Trophoblast cell (in vitro differentiated cells and primary cell): Measurements from ENCODE around the gene IPO9.

ENCODE experiments used
- DNase-seq, 2 donors: peaks; one replicate each; pipeline ENCODE4 v3.0.0-alpha.2; 2016
- H2AFZ ChIP-seq: 2 replicates; pipeline ENCODE4 v1.6.1; 2013; ENCODE audit warnings: low read length, moderate library complexity, mild to moderate bottlenecking; ENCODE audit not compliant: insufficient read depth, poor library complexity
- H2AK5ac ChIP-seq: 2 replicates; pipeline ENCODE4 v1.6.1; 2013; ENCODE audit warnings: mild to moderate bottlenecking, low read length
- H2BK120ac ChIP-seq: 2 replicates; pipeline ENCODE4 v1.6.1; 2013; ENCODE audit warnings: low read length, mild to moderate bottlenecking, moderate library complexity; ENCODE audit not compliant: insufficient read depth, poor library complexity
- H2BK12ac ChIP-seq: 2 replicates; pipeline ENCODE4 v1.6.1; 2013; ENCODE audit warnings: mild to moderate bottlenecking, low read length, moderate library complexity
- H2BK5ac ChIP-seq: 2 replicates; pipeline ENCODE4 v1.6.1; 2013; ENCODE audit warnings: low read length, low read depth, moderate library complexity, mild to moderate bottlenecking; ENCODE audit not compliant: poor library complexity
- H3K14ac ChIP-seq: 2 replicates; pipeline ENCODE4 v1.6.1; 2013; ENCODE audit warnings: mild to moderate bottlenecking, low read length
- H3K18ac ChIP-seq: 2 replicates; pipeline ENCODE4 v1.6.1; 2013; ENCODE audit warnings: mild to moderate bottlenecking, low read length
- H3K23ac ChIP-seq: 2 replicates; pipeline ENCODE4 v1.6.1; 2013; ENCODE audit warnings: low read length
- H3K27ac ChIP-seq: 2 replicates; pipeline ENCODE4 v1.5.1; 2013; ENCODE audit warnings: low read depth, mild to moderate bottlenecking, inconsistent platforms, low read length, moderate library complexity
- H3K27me3 ChIP-seq: 2 replicates; pipeline ENCODE4 v1.6.1; 2013; ENCODE audit warnings: inconsistent platforms, mild to moderate bottlenecking, low read length, moderate library complexity; ENCODE audit not compliant: insufficient read depth
- H3K36me3 ChIP-seq, 2 experiments: 1 replicate in 1 of 2; 2 replicates in 1 of 2; pipeline ENCODE4 v1.6.1; 2013; ENCODE audit warnings: low read length in 2 of 2, mild to moderate bottlenecking in 2 of 2, moderate library complexity in 1 of 2; ENCODE audit not compliant: insufficient read depth in 2 of 2, control insufficient read depth in 1 of 2
- H3K4ac ChIP-seq: 2 replicates; pipeline ENCODE4 v1.6.1; 2013; ENCODE audit warnings: low read depth, mild to moderate bottlenecking, low read length, moderate library complexity
- H3K4me1 ChIP-seq, 2 experiments: 1 replicate in 1 of 2; 2 replicates in 1 of 2; pipeline ENCODE4 v1.6.1; 2013; ENCODE audit warnings: low read length in 2 of 2, mild to moderate bottlenecking in 2 of 2, moderate library complexity in 1 of 2; ENCODE audit not compliant: insufficient read depth in 2 of 2, control insufficient read depth in 1 of 2
- H3K4me2 ChIP-seq: 2 replicates; pipeline ENCODE4 v1.6.1; 2013; ENCODE audit warnings: inconsistent platforms, mild to moderate bottlenecking, low read length, moderate library complexity
- H3K4me3 ChIP-seq: 2 replicates; pipeline ENCODE4 v1.5.1; 2013; ENCODE audit warnings: mild to moderate bottlenecking, low read depth, low read length, inconsistent platforms
- H3K79me1 ChIP-seq: one replicate; pipeline ENCODE4 v1.6.1; 2013; ENCODE audit warnings: low read length
- H3K79me2 ChIP-seq: 2 replicates; pipeline ENCODE4 v1.6.1; 2013; ENCODE audit warnings: low read length, mild to moderate bottlenecking; ENCODE audit not compliant: control insufficient read depth, insufficient read depth, poor library complexity
- H3K9ac ChIP-seq: 2 replicates; pipeline ENCODE4 v1.6.1; 2013; ENCODE audit warnings: mild to moderate bottlenecking, low read length
- H3K9me3 ChIP-seq: 2 replicates; pipeline ENCODE4 v1.6.1; 2013; ENCODE audit warnings: low read depth, mild to moderate bottlenecking, control low read depth, inconsistent platforms, low read length; ENCODE audit not compliant: insufficient read depth
- H4K12ac ChIP-seq: 2 replicates; pipeline ENCODE4 v1.6.1; 2013; ENCODE audit warnings: low read depth, mild to moderate bottlenecking, low read length, moderate library complexity
- H4K8ac ChIP-seq: 2 replicates; pipeline ENCODE4 v1.6.1; 2013; ENCODE audit warnings: low read depth, mild to moderate bottlenecking, low read length, moderate library complexity
- H4K91ac ChIP-seq: one replicate; pipeline ENCODE4 v1.6.1; 2013; ENCODE audit warnings: low read depth, mild to moderate bottlenecking, low read length, moderate library complexity
- WGBS: extraction: QIAGEN DNeasy Blood & Tissue Kit; methylation state at CpG from one replicate; pipeline ENCODE4 v1.1.7; 2013; ENCODE audit warnings: missing lambda C conversion rate; ENCODE audit not compliant: insufficient read length, insufficient coverage; ENCODE audit errors: extremely low coverage; 5-methylcytosine and 5-hydroxymethylcytosine counted together

Gene IPO9

DNA sequence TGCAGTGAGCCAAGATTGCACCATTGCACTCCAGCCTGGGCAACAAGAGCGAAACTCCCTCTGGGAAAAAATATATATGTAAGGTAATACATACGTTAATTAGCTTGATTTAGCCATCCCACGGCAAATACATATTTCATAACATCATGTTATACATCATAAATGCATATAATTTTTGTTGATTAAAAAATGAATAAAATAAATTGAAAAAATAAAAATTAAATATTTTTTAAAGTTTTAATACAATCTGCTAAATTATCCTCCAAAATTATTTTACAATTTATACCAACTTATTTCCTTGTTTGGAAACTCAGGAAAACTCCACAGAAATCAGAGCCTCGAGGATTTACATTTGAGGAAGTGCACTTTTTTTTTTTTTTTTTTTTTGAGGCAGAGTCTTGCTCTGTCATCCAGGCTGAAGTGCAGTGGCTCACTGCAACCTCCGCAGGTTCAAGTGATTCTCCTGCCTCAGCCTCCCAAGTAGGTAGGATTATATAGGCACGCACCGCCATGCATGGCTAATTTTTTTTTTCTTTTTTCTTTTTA, 12.6 kb upstream of the IPO9 start:
- Histone ChIP-seq H3K9me3 (no peaks in the 10 kb centered on the region), H2AK5ac (no peak overlapping the region), H3K36me3 (peaks cover 38 to 69% of the 10 kb centered on the region in 2 experiments), H3K4me1 (no peaks in the 10 kb centered on the region), H3K4me2 (no peak overlapping the region), H3K9ac (no peak overlapping the region), H3K18ac (no peak overlapping the region), H4K91ac (no peak overlapping the region), H2AFZ (no peak overlapping the region), H3K79me1 (no peaks in the 10 kb centered on the region), H3K79me2 (no peaks in the 10 kb centered on the region), H4K12ac (no peak overlapping the region), H3K27ac (no peak overlapping the region), H3K23ac (no peak overlapping the region), H2BK5ac (no peak overlapping the region), H3K4me3 (no peak overlapping the region), H2BK120ac (no peak overlapping the region), H3K14ac (no peak overlapping the region), H3K27me3 (no peaks in the 10 kb centered on the region), H3K4ac (no peak overlapping the region), H2BK12ac (no peak overlapping the region), H4K8ac (no peak overlapping the region)
- DNase-seq = no peak
- no CpG with 5 or more reads among the region's 7 CpGs for WGBS

- H3K14ac ChIP-seq = no peak overlapping the region
- H3K79me1 ChIP-seq = no peaks in the 10 kb centered on the region
- no peak overlapping the region for H2BK5ac ChIP-seq
- H2AFZ ChIP-seq = no peak overlapping the region
- no peaks in the 10 kb centered on the region for H3K9me3 ChIP-seq
- H3K4me2 ChIP-seq = no peak overlapping the region
- no peak overlapping the region for H4K91ac ChIP-seq
- no peak overlapping the region for H2BK120ac ChIP-seq
- no peak overlapping the region for H4K12ac ChIP-seq
- H3K4me1 ChIP-seq = no peaks in the 10 kb centered on the region
- H3K27me3 ChIP-seq = no peaks in the 10 kb centered on the region
- no peak overlapping the region for H3K18ac ChIP-seq
- H3K27ac ChIP-seq = no peak overlapping the region
- no peak overlapping the region for H2AK5ac ChIP-seq
- no peak overlapping the region for H3K4ac ChIP-seq
- no peak overlapping the region for H3K23ac ChIP-seq
- H4K8ac ChIP-seq = no peak overlapping the region
- WGBS = no CpG with 5 or more reads among the region's 5 CpGs
- no peak overlapping the region for H2BK12ac ChIP-seq
- H3K79me2 ChIP-seq = no peaks in the 10 kb centered on the region
- no peak overlapping the region for H3K9ac ChIP-seq
- no peak for DNase-seq
- no peak overlapping the region for H3K4me3 ChIP-seq
- H3K36me3 ChIP-seq = peaks cover 24 to 62% of the 10 kb centered on the region in 2 experiments
Observed at GRCh38 chr1:201818971-201819750, 9.8 kb upstream of the IPO9 start.

DNA sequence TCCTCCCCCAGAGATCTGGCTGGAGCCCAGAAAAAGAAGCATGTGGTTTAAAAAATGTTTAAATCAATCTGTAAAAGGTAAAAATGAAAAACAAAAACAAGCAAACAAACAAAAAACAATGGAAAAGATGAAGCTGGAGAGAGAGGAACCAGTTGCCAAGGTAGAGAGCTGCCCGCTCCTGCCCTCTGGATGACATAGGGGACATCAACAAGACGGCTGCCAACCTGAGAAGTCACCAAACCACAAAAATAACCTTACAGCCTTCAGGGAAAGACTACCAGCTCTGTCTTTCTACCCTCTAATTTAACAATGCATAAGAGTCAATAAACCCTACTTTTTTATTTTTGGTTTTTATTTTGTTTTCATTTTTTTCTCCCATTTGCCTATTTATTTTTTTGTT, 8.5 kb upstream of the IPO9 start:
- WGBS = no CpG with 5 or more reads among the region's 2 CpGs
- no peak overlapping the region for H2BK120ac ChIP-seq
- no peaks in the 10 kb centered on the region for H3K9me3 ChIP-seq
- no peak overlapping the region for H2AK5ac ChIP-seq
- H4K91ac ChIP-seq = no peak overlapping the region
- H4K8ac ChIP-seq = no peak overlapping the region
- no peak overlapping the region for H3K23ac ChIP-seq
- no peaks in the 10 kb centered on the region for H3K79me1 ChIP-seq
- H3K4ac ChIP-seq = no peak overlapping the region
- H3K36me3 ChIP-seq = peaks cover 24 to 64% of the 10 kb centered on the region in 2 experiments
- no peaks in the 10 kb centered on the region for H3K79me2 ChIP-seq
- no peak overlapping the region for H3K18ac ChIP-seq
- H2BK5ac ChIP-seq = no peak overlapping the region
- no peak overlapping the region for H2BK12ac ChIP-seq
- DNase-seq = no peak
- no peaks in the 10 kb centered on the region for H3K4me1 ChIP-seq
- no peak overlapping the region for H3K4me3 ChIP-seq
- H2AFZ ChIP-seq = no peak overlapping the region
- H3K9ac ChIP-seq = no peak overlapping the region
- no peak overlapping the region for H4K12ac ChIP-seq
- H3K27ac ChIP-seq = no peak overlapping the region
- H3K14ac ChIP-seq = no peak overlapping the region
- H3K4me2 ChIP-seq = no peak overlapping the region
- H3K27me3 ChIP-seq = no peaks in the 10 kb centered on the region

DNA sequence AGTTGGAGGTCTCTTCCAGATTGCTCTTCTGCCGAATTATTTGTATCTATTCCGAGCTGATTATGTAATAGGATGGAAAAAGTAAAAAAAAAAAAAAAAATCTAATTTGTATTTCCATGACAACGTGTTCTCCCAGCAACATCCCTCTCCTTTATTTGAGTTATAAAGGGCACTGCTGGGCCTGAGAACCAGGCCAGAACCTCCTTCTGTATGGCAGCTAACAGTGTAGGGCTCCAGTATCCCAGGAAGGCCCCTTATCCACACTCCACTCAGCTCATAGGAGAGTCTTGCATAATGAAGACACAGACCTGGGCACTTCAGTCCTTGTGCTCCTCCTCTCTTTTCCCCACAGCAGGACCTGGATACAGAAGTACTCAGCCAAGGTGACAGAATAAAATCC, 3.7 kb upstream of the IPO9 start:
- peak in 1 of 2 donors; percentile 22 for DNase-seq
- H2BK12ac ChIP-seq = no peak overlapping the region
- H3K14ac ChIP-seq = no peak overlapping the region
- peaks cover 3% of the 10 kb centered on the region for H3K79me1 ChIP-seq
- H3K18ac ChIP-seq = no peak overlapping the region
- no peak overlapping the region for H3K4me2 ChIP-seq
- H3K4me3 ChIP-seq = no peak overlapping the region
- H3K79me2 ChIP-seq = peaks cover 5% of the 10 kb centered on the region
- WGBS = no CpG with 5 or more reads among the region's 3 CpGs
- H3K4me1 ChIP-seq = peaks cover 0 to 2% of the 10 kb centered on the region in 2 experiments
- H2AK5ac ChIP-seq = no peak overlapping the region
- no peaks in the 10 kb centered on the region for H3K9me3 ChIP-seq
- no peak overlapping the region for H4K12ac ChIP-seq
- no peak overlapping the region for H3K27ac ChIP-seq
- H2BK5ac ChIP-seq = no peak overlapping the region
- H4K91ac ChIP-seq = no peak overlapping the region
- H4K8ac ChIP-seq = no peak overlapping the region
- no peak overlapping the region for H3K23ac ChIP-seq
- no peak overlapping the region for H3K4ac ChIP-seq
- H3K36me3 ChIP-seq = peaks cover 8 to 27% of the 10 kb centered on the region in 2 experiments
- no peak overlapping the region for H2BK120ac ChIP-seq
- no peak overlapping the region for H3K9ac ChIP-seq
- H2AFZ ChIP-seq = no peak overlapping the region
- no peaks in the 10 kb centered on the region for H3K27me3 ChIP-seq
